SK-N-SH (cell line): ENCODE data around the gene RFC4. TPM values are rescaled to one million over a fixed set of nuclear protein-coding genes. Genes with fewer than 3 reads are reported as not detected.

Source experiments
- CTCF ChIA-PET: fragments of 300-600, 350-600 bp; formaldehyde crosslinking; extraction: SDS; loops from one replicate; lab custom pipeline; 2021; lab: Yijun Ruan, JAX
- POLR2A ChIA-PET: fragments of 350-600 bp; sonication (Branson Sonifier 250); formaldehyde crosslinking; extraction: SDS; loops from one replicate; lab custom pipeline; 2020; ENCODE audit warnings: antibody characterized with exemption, inconsistent platforms; lab: Yijun Ruan, JAX
- DNase-seq: peaks from one replicate; pipeline ENCODE4 v3.0.0; 2012
- H2AFZ ChIP-seq: fragments of 200-600 bp; sonication (generic); 2 replicates; pipeline ENCODE4 v1.8.1; 2016; ENCODE audit warnings: antibody characterized with exemption, mild to moderate bottlenecking, low read depth
- H3F3A ChIP-seq: fragments of 200-600 bp; sonication (generic); replicated peaks from 2 replicates; pipeline ENCODE3; 2016; ENCODE audit warnings: antibody characterized with exemption, mild to moderate bottlenecking; ENCODE audit not compliant: insufficient read depth
- H3K27ac ChIP-seq, 2 experiments: fragments of 200-500 bp in 1 of 2; fragments of 200-600 bp in 1 of 2; sonication (Bioruptor generic) in 1 of 2; sonication (generic), shearing (Covaris generic) in 1 of 2; 2 replicates each; pipeline versions ENCODE4 v1.5.1 to v1.6.1; 2014 to 2016; ENCODE audit warnings: low read depth in 2 of 2, inconsistent platforms in 1 of 2, low read length in 1 of 2, mild to moderate bottlenecking in 1 of 2, mixed read lengths in 1 of 2
- H3K27me3 ChIP-seq: fragments of 200-600 bp; sonication (generic), shearing (Covaris generic); 2 replicates; pipeline ENCODE4 v1.6.1; 2016; ENCODE audit warnings: mixed run types; ENCODE audit not compliant: insufficient read depth
- H3K36me3 ChIP-seq, 2 experiments: fragments of 200-500 bp in 1 of 2; fragments of 200-600 bp in 1 of 2; sonication (Bioruptor generic) in 1 of 2; sonication (generic) in 1 of 2; replicated peaks in 1 of 2; 2 replicates each; pipeline versions ENCODE3 to v1.5.1; 2014 to 2016; ENCODE audit warnings: low read length in 1 of 2, mild to moderate bottlenecking in 1 of 2; ENCODE audit not compliant: insufficient read depth in 2 of 2, control insufficient read depth in 1 of 2
- H3K4me1 ChIP-seq, 2 experiments: fragments of 200-500 bp in 1 of 2; fragments of 200-600 bp in 1 of 2; sonication (Bioruptor generic) in 1 of 2; sonication (generic), shearing (Covaris generic) in 1 of 2; 2 replicates each; pipeline versions ENCODE4 v1.5.1 to v1.6.1; 2014 to 2016; ENCODE audit warnings: low read depth in 1 of 2, low read length in 1 of 2, mixed run types in 1 of 2; ENCODE audit not compliant: insufficient read depth in 2 of 2, control insufficient read depth in 1 of 2
- H3K4me2 ChIP-seq: fragments of 200-600 bp; sonication (generic), shearing (Covaris generic); 2 replicates; pipeline ENCODE4 v1.6.1; 2017; ENCODE audit warnings: mixed run types
- H3K4me3 ChIP-seq, 2 experiments: fragments of 200-500 bp in 1 of 2; fragments of 200-600 bp in 1 of 2; sonication (Bioruptor generic) in 1 of 2; sonication (generic), shearing (Covaris generic) in 1 of 2; 2 replicates each; pipeline versions ENCODE4 v1.5.1 to v1.8.1; 2014 to 2016; ENCODE audit warnings: low read depth in 2 of 2, inconsistent platforms in 1 of 2, low read length in 1 of 2, mild to moderate bottlenecking in 1 of 2, mixed read lengths in 1 of 2, moderate library complexity in 1 of 2
- H3K79me2 ChIP-seq: fragments of 200-600 bp; sonication (generic); 2 replicates; pipeline ENCODE4 v1.8.1; 2017; ENCODE audit warnings: mild to moderate bottlenecking; ENCODE audit not compliant: insufficient read depth
- H3K9ac ChIP-seq: fragments of 200-600 bp; sonication (generic); 2 replicates; pipeline ENCODE4 v1.6.1; 2017; ENCODE audit warnings: mixed run types
- H3K9me2 ChIP-seq: fragments of 200-600 bp; sonication (generic); 2 replicates; pipeline ENCODE4 v1.6.1; 2017; ENCODE audit warnings: mixed run types
- H3K9me3 ChIP-seq: fragments of 200-600 bp; sonication (generic); 2 replicates; pipeline ENCODE4 v1.6.1; 2017; ENCODE audit warnings: mixed run types, mild to moderate bottlenecking, moderate library complexity
- H4K20me1 ChIP-seq: fragments of 200-600 bp; sonication (generic); 2 replicates; pipeline ENCODE4 v1.6.1; 2017; ENCODE audit warnings: mild to moderate bottlenecking, mixed run types; ENCODE audit not compliant: insufficient read depth
- EP300 ChIP-seq, 2 experiments: IDR thresholded peaks; 2 replicates each; pipeline versions ENCODE4 v1.4.0 to v1.6.1; 2012; ENCODE audit warnings: borderline replicate concordance in 1 of 2, low read depth in 1 of 2, low read length in 1 of 2
- EZH2phosphoT487 ChIP-seq: fragments of 200-600 bp; sonication (generic); IDR thresholded peaks from 2 replicates; pipeline ENCODE4 v1.6.1; 2017; ENCODE audit warnings: low read depth, mixed run types, mild to moderate bottlenecking, antibody characterized with exemption, moderate library complexity, borderline replicate concordance
- FOXJ3 ChIP-seq: sonication (generic); formaldehyde crosslinking; IDR thresholded peaks from 2 replicates; pipeline ENCODE4 v1.5.1; 2020; ENCODE audit warnings: mild to moderate bottlenecking, missing genetic modification reagents
- FOXM1 ChIP-seq: IDR thresholded peaks from 2 replicates; pipeline ENCODE4 v1.4.0; 2012; ENCODE audit warnings: low read depth, mild to moderate bottlenecking
- GABPA ChIP-seq: IDR thresholded peaks from 2 replicates; pipeline ENCODE4 v1.4.0; 2012; ENCODE audit warnings: low read depth, mild to moderate bottlenecking
- GATA2 ChIP-seq: sonication (generic); formaldehyde crosslinking; IDR thresholded peaks from 2 replicates; pipeline ENCODE4 v1.5.0; 2020; ENCODE audit warnings: mild to moderate bottlenecking, missing genetic modification reagents
- JUND ChIP-seq: IDR thresholded peaks from 2 replicates; pipeline ENCODE4 v1.4.0; 2012
- POLR2AphosphoS5 ChIP-seq: IDR thresholded peaks from 2 replicates; pipeline ENCODE4 v1.6.1; 2012; ENCODE audit warnings: low read depth, low read length
- RAD21 ChIP-seq: IDR thresholded peaks from 2 replicates; pipeline ENCODE4 v1.6.1; 2012; ENCODE audit warnings: mild to moderate bottlenecking, low read length
- RXRA ChIP-seq: IDR thresholded peaks from 2 replicates; pipeline ENCODE4 v1.4.0; 2012; ENCODE audit warnings: low read depth, mild to moderate bottlenecking, borderline replicate concordance
- SIN3A ChIP-seq: IDR thresholded peaks from 2 replicates; pipeline ENCODE4 v1.6.1; 2012; ENCODE audit warnings: low read depth, mild to moderate bottlenecking, low read length, moderate library complexity, borderline replicate concordance
- TAF1 ChIP-seq: IDR thresholded peaks from 2 replicates; pipeline ENCODE4 v1.6.1; 2012; ENCODE audit warnings: low read depth, mild to moderate bottlenecking, low read length, moderate library complexity, borderline replicate concordance
- YY1 ChIP-seq: IDR thresholded peaks from 2 replicates; pipeline ENCODE4 v1.4.0; 2012; ENCODE audit warnings: low read depth, mild to moderate bottlenecking
- ZBTB33 ChIP-seq: IDR thresholded peaks from 2 replicates; pipeline ENCODE4 v1.4.0; 2012; ENCODE audit warnings: low read depth, borderline replicate concordance
- WGBS: methylation state at CpG from one replicate; pipeline ENCODE4 v1.1.6; 2017; ENCODE audit warnings: low lambda C conversion rate; 5-methylcytosine and 5-hydroxymethylcytosine counted together
- polyA plus RNA-seq, 3 experiments: library from polyadenylated mRNA; depleted of rRNA; stranded (reverse); fragments of >200 nt; gene quantifications; 2 replicates each; pipeline ENCODE4 v1.2.3, GENCODE V29; 2012
- TF ChIP-seq, protein P1 (sequence below): fragments of 200-600 bp; sonication (generic); IDR thresholded peaks from 2 replicates; pipeline ENCODE4 v1.6.1; 2017; ENCODE audit warnings: antibody characterized with exemption, mild to moderate bottlenecking, moderate library complexity
- TF ChIP-seq, protein P2 (sequence below): IDR thresholded peaks from 2 replicates; pipeline ENCODE4 v1.6.1; 2012; ENCODE audit warnings: mild to moderate bottlenecking, low read depth, low read length, moderate library complexity
- TF ChIP-seq, protein P3 (sequence below): IDR thresholded peaks from 2 replicates; pipeline ENCODE4; 2012

Gene RFC4
- polyA plus RNA-seq, 1 of the 3 experiments (the other 2 are of a cell fraction): 13.1 TPM

DNA sequence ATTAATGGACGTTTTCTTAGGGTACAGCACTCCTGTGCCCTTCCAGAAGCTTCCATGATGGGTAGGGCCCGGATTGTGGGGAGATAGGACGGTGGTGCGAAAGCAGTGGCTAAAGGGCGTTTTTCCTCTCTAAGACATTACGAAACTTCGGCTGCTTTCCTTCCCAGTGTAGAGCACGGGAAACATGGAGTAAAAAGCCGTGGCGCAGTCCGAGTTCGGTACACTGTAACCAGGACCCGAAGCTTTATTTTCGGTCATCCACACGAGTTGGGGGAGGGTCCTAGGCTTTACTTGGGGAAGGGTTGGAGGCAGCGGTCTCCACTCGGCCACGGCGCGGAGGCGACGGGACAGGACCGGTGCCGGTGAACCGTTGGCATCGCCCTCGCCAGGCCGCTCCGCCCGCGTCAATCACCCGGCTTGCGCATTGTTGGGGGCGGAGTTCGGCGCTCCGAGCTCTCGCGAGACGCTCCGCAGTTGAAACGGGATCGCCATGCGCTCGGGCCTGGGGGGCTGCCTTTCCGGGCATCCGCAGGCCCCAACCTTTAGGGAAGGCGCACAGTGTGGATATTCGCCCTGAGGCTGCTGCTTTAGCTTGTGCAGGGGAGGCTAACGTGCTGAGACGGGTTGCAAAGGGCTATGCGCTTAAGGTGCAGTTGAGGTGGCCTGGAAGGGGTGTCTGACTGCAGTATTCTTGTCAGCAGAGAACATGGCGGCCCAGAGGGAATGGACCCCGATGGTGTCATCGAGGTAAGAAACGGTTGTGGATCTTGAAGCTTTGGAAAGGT lies 22.4 kb downstream of the RFC4 start (continued):
- TF ChIP-seq, protein P1, sequence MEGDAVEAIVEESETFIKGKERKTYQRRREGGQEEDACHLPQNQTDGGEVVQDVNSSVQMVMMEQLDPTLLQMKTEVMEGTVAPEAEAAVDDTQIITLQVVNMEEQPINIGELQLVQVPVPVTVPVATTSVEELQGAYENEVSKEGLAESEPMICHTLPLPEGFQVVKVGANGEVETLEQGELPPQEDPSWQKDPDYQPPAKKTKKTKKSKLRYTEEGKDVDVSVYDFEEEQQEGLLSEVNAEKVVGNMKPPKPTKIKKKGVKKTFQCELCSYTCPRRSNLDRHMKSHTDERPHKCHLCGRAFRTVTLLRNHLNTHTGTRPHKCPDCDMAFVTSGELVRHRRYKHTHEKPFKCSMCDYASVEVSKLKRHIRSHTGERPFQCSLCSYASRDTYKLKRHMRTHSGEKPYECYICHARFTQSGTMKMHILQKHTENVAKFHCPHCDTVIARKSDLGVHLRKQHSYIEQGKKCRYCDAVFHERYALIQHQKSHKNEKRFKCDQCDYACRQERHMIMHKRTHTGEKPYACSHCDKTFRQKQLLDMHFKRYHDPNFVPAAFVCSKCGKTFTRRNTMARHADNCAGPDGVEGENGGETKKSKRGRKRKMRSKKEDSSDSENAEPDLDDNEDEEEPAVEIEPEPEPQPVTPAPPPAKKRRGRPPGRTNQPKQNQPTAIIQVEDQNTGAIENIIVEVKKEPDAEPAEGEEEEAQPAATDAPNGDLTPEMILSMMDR: no peak
- TF ChIP-seq GABPA: no peak
- TF ChIP-seq FOXM1: no peak
- TF ChIP-seq GATA2 (CRISPR knock-in tag): no peak
- TF ChIP-seq YY1: peak; percentile 72; the same call in 1 of the 2 replicates
- no peak for TF ChIP-seq RXRA
- TF ChIP-seq RAD21: no peak
- no peak for TF ChIP-seq JUND
- TF ChIP-seq, protein P2, sequence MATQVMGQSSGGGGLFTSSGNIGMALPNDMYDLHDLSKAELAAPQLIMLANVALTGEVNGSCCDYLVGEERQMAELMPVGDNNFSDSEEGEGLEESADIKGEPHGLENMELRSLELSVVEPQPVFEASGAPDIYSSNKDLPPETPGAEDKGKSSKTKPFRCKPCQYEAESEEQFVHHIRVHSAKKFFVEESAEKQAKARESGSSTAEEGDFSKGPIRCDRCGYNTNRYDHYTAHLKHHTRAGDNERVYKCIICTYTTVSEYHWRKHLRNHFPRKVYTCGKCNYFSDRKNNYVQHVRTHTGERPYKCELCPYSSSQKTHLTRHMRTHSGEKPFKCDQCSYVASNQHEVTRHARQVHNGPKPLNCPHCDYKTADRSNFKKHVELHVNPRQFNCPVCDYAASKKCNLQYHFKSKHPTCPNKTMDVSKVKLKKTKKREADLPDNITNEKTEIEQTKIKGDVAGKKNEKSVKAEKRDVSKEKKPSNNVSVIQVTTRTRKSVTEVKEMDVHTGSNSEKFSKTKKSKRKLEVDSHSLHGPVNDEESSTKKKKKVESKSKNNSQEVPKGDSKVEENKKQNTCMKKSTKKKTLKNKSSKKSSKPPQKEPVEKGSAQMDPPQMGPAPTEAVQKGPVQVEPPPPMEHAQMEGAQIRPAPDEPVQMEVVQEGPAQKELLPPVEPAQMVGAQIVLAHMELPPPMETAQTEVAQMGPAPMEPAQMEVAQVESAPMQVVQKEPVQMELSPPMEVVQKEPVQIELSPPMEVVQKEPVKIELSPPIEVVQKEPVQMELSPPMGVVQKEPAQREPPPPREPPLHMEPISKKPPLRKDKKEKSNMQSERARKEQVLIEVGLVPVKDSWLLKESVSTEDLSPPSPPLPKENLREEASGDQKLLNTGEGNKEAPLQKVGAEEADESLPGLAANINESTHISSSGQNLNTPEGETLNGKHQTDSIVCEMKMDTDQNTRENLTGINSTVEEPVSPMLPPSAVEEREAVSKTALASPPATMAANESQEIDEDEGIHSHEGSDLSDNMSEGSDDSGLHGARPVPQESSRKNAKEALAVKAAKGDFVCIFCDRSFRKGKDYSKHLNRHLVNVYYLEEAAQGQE: no peak; the same call in 1 of the 2 replicates

DNA sequence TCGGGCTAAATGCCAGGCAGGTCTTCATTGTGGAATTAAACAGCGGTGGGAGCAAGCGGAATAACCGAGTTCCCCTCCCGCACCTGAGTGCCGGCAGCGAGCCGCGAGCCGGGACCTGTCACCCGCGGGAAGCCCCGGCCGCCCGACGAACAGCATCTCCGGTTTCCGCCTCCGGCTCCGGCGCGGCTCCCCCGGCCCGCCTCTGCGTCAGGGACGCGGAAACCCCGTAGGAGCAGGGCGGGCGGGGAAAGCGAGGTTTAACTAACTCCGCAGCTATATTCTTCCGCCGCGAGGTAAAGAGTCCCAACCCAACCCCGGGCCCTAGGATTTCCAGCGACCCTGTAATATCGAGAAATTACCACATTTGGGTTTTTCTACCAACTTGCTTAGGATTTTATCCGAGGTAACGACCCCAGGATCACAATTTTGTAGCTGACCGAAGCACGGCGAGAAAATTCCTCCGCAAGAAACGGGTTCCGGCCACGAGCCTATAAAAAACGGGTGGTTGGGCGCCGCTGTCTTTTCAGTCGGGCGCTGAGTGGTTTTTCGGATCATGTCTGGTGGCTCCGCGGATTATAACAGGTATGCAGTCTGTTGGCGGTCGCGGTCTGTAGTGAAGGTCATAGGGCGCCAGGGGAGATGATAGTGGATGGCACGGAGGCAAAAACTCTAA lies 23.1 kb downstream of the RFC4 start, which contains the start of gene EIF4A2:
Gene EIF4A2, plus strand, starts transcription at position 520 of the 673 bp plus-strand sequence. Its CDS starts 34 bp downstream, at position 554.
- WGBS: under 1% methylated on average over 26 of the region's 60 CpGs
- Histone ChIP-seq H3K36me3 (peaks cover 41 to 42% of the 10 kb centered on the region in 2 experiments), H3K9ac (peak within 1 kb of the TSS; percentile 100), H4K20me1 (peaks cover 45% of the 10 kb centered on the region), H3K79me2 (peaks cover 48% of the 10 kb centered on the region), H3K4me2 (peak within 1 kb of the TSS; percentile 81), H3K27me3 (no peaks in the 10 kb centered on the region), H3K4me1 (peaks cover 22 to 28% of the 10 kb centered on the region in 2 experiments; a peak in 3 of 4 replicates), H3K9me2 (no peaks in the 10 kb centered on the region), H3K9me3 (no peaks in the 10 kb centered on the region), H2AFZ (peak within 1 kb of the TSS; percentile 95), H3F3A (peaks cover 46% of the 10 kb centered on the region), H3K4me3 (peak within 1 kb of the TSS; percentile 98 to 99), H3K27ac (peak within 1 kb of the TSS; percentile 94 to 99)
- ChIA-PET POLR2A (interaction anchor here (0.6 to 3.7 kb wide), 19 partner anchors 9 to 851 kb away, joined by 3 to 31 read pairs (median 6); partner anchors contain the start of genes AHSG, DNAJB11, RFC4 and TBCCD1), CTCF (interaction anchor here (0.9 to 2.6 kb wide), 5 partner anchors 15 to 211 kb away, joined by 3 to 8 read pairs (median 4); no protein-coding TSS in a partner anchor)
- peak; percentile 96 for DNase-seq
- TF ChIP-seq TAF1 (peak; percentile 99), FOXJ3 (CRISPR knock-in tag) (0 out of 2 replicates have a peak, but pooled peaks have one; percentile 20), POLR2AphosphoS5 (peak; percentile 99), EP300 (IDR thresholded peaks at IDR 0.05; ENCODE audit: borderline replicate concordance in 1 of 2, low read depth in 1 of 2, low read length in 1 of 2) (peak in 1 of 2 experiments; percentile 65; a peak in 1 of 4 replicates), ZBTB33 (no peak), SIN3A (peak; percentile 95), FOXM1 (peak; percentile 45; the same call in 1 of the 2 replicates), EZH2phosphoT487 (no peak)
- TF ChIP-seq, protein P1: no peak
- TF ChIP-seq, protein P3, sequence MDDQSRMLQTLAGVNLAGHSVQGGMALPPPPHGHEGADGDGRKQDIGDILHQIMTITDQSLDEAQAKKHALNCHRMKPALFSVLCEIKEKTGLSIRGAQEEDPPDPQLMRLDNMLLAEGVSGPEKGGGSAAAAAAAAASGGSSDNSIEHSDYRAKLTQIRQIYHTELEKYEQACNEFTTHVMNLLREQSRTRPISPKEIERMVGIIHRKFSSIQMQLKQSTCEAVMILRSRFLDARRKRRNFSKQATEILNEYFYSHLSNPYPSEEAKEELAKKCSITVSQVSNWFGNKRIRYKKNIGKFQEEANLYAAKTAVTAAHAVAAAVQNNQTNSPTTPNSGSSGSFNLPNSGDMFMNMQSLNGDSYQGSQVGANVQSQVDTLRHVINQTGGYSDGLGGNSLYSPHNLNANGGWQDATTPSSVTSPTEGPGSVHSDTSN: peak; percentile 81
